Esophagus muscularis mucosa (tissue), 4 donors: ENCODE results near the gene CNFN. TPM values are rescaled to one million over a fixed set of nuclear protein-coding genes. Genes with fewer than 3 reads are reported as not detected.
A peak's percentile ranks its signal among the peaks of the same experiment; 100 is the strongest.

ENCODE experiments used
- DNase-seq: peaks from one replicate; pipeline ENCODE4 v3.0.0-alpha.2; 2017; ENCODE audit errors: extremely low spot score
- H3K27ac ChIP-seq, 4 donors: fragments of 200-600 bp; sonication (generic); replicated peaks in 1 of 4; 1 replicate in 3 of 4; 2 replicates in 1 of 4; pipeline ENCODE4 v1.5.1; 2016 to 2019; ENCODE audit warnings: mild to moderate bottlenecking in 1 of 4
- H3K27me3 ChIP-seq, 4 donors: fragments of 200-600 bp; sonication (generic); one replicate each; pipeline versions ENCODE4 v1.5.1 to v1.6.0; 2016 to 2019
- H3K36me3 ChIP-seq, 4 donors: fragments of 200-600 bp; sonication (generic); one replicate each; pipeline ENCODE4 v1.5.1; 2016 to 2019
- H3K4me1 ChIP-seq, 4 donors: fragments of 200-600 bp; sonication (generic); one replicate each; pipeline ENCODE4 v1.5.1; 2016 to 2019
- H3K4me3 ChIP-seq, 4 donors: fragments of 200-600 bp; sonication (generic); 1 replicate in 2 of 4; 2 replicates in 2 of 4; pipeline ENCODE4 v1.5.1; 2016 to 2019; ENCODE audit warnings: mild to moderate bottlenecking in 4 of 4, moderate library complexity in 1 of 4
- H3K9me3 ChIP-seq, 4 donors: fragments of 200-600 bp; sonication (generic); 1 replicate in 3 of 4; 2 replicates in 1 of 4; pipeline ENCODE4 v1.5.1; 2016 to 2019
- EP300 ChIP-seq: sonication (generic); formaldehyde crosslinking; IDR thresholded peaks from one replicate; pipeline ENCODE4 v1.6.1; 2017; ENCODE audit warnings: antibody characterized with exemption
- POLR2A ChIP-seq: fragments of 450-650 bp; IDR thresholded peaks from one replicate; pipeline ENCODE4 v1.6.1; 2017; ENCODE audit warnings: antibody characterized with exemption, moderate library complexity, mild to moderate bottlenecking, low read depth
- POLR2AphosphoS5 ChIP-seq, 2 donors: sonication (generic); formaldehyde crosslinking; IDR thresholded peaks; one replicate each; pipeline ENCODE4 v1.6.1; 2017; ENCODE audit warnings: antibody characterized with exemption in 2 of 2
- WGBS: methylation state at CpG from one replicate; pipeline ENCODE4 v1.1.5; 2018; 5-methylcytosine and 5-hydroxymethylcytosine counted together
- intact Hi-C: fragments of 100-400 bp; cut with DNase I; formaldehyde crosslinking; loops from one replicate; pipeline ENCODE4 v1.15.1; 2023
- total RNA-seq, 4 donors: library from RNA; depleted of rRNA; stranded (reverse); fragments of >200 nt; gene quantifications; one replicate each; pipeline versions ENCODE4 v1.1.0 to v1.2.1, GENCODE V29; 2016
- TF ChIP-seq, protein P1 (sequence below), 3 experiments: fragments of 200-600 bp in 2 of 3; fragments of 450-650 bp in 1 of 3; sonication (generic) in 2 of 3; IDR thresholded peaks; one replicate each; pipeline ENCODE4 v1.5.1; 2017 to 2019; ENCODE audit warnings: antibody characterized with exemption in 3 of 3, mild to moderate bottlenecking in 2 of 3, moderate library complexity in 1 of 3

CNFN gene
- total RNA-seq, 4 donors from 2014 or later, result 0.92 to 2.5 TPM; not detected in 2

DNA sequence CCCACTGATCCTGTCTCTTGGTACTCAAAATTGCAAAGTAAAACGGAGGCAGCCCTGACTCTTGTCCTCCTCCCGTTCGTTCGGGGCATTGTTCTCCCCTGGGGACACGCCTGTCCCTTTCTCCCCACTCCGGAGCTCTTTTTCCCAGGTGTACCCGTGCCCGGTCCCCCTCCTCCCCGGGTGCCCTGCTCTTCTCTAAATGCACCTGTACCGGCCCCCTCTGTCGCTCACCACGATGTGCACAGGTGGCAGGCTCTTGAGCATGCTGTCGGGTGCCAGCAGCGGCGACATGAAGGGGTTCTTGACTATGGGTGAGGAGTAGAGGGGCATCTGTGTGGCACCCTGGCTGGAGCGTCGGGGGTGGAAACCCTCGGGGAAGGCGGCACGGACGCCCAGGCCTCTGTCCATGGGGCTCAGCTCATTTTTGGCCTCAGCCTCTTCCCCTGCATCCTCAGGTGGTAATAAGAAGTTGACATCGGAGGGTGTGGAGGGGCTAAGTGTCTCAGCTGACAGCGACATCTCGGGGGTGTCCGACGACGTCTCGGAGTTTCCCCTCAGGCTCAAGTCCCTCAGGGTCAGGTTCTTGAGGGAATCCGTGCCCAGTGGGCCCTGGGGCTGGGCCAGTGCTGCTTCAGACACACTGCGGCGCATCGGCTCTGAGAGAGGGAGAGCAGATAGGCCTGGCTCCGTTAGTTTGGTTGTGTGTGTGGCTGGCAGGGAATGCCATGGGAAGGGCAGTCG lies 12.4 kb upstream of the CNFN start:
- Histone ChIP-seq H3K9me3 (no peaks in the 10 kb centered on the region), H3K36me3 (peaks cover 0 to 40% (median 9%) of the 10 kb centered on the region in 4 donors), H3K4me1 (peaks cover 18 to 31% (median 26%) of the 10 kb centered on the region in 4 donors), H3K27ac (peak overlapping the region in 3 of 4 donors; percentile 59 to 75 (median 72)), H3K4me3 (peak overlapping the region; percentile 69 to 73 (median 70)), H3K27me3 (no peaks in the 10 kb centered on the region)
- DNase-seq, result no peak
- WGBS, result 57% methylated on average over 23 of the region's 34 CpGs
- intact Hi-C loops, result no loop called here
- TF ChIP-seq POLR2A, result no peak
- TF ChIP-seq, protein P1, sequence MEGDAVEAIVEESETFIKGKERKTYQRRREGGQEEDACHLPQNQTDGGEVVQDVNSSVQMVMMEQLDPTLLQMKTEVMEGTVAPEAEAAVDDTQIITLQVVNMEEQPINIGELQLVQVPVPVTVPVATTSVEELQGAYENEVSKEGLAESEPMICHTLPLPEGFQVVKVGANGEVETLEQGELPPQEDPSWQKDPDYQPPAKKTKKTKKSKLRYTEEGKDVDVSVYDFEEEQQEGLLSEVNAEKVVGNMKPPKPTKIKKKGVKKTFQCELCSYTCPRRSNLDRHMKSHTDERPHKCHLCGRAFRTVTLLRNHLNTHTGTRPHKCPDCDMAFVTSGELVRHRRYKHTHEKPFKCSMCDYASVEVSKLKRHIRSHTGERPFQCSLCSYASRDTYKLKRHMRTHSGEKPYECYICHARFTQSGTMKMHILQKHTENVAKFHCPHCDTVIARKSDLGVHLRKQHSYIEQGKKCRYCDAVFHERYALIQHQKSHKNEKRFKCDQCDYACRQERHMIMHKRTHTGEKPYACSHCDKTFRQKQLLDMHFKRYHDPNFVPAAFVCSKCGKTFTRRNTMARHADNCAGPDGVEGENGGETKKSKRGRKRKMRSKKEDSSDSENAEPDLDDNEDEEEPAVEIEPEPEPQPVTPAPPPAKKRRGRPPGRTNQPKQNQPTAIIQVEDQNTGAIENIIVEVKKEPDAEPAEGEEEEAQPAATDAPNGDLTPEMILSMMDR (IDR thresholded peaks at IDR 0.05), result no peak
- no peak for TF ChIP-seq EP300
- TF ChIP-seq POLR2AphosphoS5 (IDR thresholded peaks at IDR 0.05), result no peak

DNA sequence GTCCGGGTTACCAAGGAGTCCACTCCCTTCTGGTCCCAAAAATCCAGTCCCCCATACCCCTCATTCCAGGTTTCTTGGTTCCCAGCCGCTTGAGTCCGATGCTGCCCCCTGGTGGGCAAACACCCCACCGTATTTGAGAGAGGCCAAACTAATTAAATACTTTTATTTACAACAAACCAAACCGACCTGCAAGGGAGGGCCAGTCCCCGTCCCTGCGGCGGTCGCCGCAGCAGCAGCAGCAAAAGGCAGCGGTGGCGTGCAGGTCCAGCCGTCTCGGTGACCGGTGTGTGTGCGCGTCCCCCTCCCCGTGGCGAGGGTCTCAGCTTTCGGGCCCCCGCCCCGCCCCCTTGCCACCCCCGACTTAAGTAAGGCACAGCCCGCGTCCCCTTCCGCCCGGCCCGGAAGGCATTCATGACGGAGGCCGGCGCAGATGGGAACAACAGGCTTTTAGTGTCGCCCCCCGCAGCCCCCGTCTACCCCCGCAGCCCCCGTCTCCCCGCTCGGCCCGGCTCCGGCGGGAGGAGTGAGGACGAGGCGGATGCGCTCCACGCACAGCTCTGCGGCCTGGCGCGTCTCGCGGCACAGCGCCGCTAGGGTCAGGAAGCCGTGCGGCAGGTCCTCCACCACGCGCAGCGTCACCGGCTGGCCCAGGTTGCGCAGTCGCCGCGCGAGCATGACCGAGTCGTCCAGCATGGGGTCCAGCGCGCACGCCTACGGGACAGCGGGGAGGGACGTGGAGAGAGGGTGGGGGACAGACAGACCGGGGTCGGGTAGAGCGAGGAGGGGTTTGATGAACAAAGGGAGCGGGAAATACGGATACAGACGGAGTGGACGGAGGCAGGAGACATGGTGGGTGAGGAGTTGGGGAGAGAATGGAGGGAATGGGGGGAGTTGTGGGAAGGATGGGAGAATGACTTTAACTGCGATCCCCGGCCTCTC lies 11.5 kb upstream of the CNFN start:
- peak; percentile 96 for DNase-seq
- H3K4me3 ChIP-seq, result peak overlapping the region; percentile 69 to 73 (median 70)
- TF ChIP-seq EP300 (no peak), POLR2A (no peak), POLR2AphosphoS5 (IDR thresholded peaks at IDR 0.05) (peak; percentile 57 to 71)
- TF ChIP-seq, protein P1 (IDR thresholded peaks at IDR 0.05), result peak; percentile 77 to 80 (median 77)
- peak overlapping the region; percentile 59 to 75 (median 69) for H3K27ac ChIP-seq
- intact Hi-C loops, result no loop called here
- H3K9me3 ChIP-seq, result no peaks in the 10 kb centered on the region
- H3K4me1 ChIP-seq, result peaks cover 21 to 37% (median 32%) of the 10 kb centered on the region in 4 donors
- WGBS, result under 1% methylated on average over 29 of the region's 80 CpGs
- peaks cover 0 to 30% (median 3%) of the 10 kb centered on the region in 4 donors for H3K36me3 ChIP-seq
- no peaks in the 10 kb centered on the region for H3K27me3 ChIP-seq

DNA sequence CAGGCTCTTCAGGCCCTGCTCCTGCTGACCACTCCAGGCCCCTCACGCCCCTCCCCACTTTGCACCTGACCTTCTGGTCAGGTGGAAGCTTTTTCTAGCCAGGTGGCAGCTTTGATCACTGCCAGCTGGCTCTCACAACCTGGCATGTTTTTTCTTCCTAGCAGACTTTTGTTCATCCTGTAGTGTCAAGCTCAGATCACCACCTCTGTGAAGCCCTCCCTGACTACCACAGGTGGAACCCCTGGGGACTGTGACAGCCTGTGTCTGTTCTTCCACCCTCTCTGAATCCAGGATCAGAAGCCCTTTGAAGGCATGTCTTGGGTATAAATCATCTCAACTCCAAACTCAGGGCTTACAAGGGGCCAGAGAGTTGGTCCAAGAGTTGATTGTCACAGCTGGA lies 10.3 kb upstream of the CNFN start:
- no peak for TF ChIP-seq POLR2A
- TF ChIP-seq EP300, result no peak
- TF ChIP-seq POLR2AphosphoS5 (IDR thresholded peaks at IDR 0.05), result no peak
- TF ChIP-seq, protein P1 (IDR thresholded peaks at IDR 0.05), result no peak
- Histone ChIP-seq H3K4me3 (no peak overlapping the region), H3K36me3 (peaks cover 0 to 20% (median 3%) of the 10 kb centered on the region in 4 donors), H3K27me3 (no peaks in the 10 kb centered on the region), H3K9me3 (no peaks in the 10 kb centered on the region), H3K27ac (no peak overlapping the region), H3K4me1 (peaks cover 21 to 42% (median 36%) of the 10 kb centered on the region in 4 donors)
- 92% methylated on average over 1 of the region's 1 CpG for WGBS
- intact Hi-C loops, result no loop called here
- no peak for DNase-seq

DNA sequence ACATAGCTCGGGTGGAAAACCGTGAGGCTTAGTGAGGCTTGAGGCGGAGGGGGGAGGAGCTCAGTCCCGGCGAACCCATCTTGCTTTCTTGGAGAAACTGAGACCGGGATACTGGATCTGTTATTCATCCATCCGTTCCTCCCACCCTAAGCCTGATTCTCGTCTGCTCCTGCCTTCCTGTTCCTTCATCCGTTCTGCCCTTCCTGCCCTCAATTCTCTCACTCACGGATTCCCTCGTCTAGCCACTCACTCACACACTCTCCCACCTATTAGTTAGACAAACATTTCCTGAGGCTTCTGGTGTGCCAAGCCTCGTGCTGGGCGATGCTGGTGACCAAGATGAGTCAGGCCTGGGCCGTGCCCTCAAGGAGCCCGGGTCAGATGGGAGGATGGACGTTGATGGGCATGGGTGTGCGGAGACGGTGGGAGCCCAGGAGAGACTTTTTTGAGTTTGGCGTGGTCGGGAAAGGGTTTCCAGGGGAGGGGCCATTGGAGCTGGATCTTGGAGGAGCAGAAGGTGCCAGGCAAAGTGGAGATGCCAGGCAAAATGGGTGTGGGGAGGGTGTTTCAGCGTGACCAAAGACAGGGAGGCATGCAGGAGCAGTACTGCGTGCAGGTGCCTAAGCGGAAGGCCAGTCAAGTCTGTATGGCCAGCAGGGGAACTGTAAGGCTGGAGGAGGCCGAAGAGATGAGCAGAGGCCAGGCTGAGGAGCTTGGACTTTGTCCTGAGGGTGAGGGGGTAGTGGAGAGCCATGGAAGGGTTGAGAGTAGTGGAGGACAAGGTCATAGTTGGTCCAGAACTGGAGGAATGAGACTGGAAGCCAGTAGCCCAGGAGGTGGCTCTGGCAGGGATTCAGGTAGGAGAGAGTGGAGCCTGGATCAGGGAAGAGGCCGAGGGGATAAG lies 7.4 kb upstream of the CNFN start:
- no peaks in the 10 kb centered on the region for H3K9me3 ChIP-seq
- intact Hi-C loops, result loop anchor here (5.0 kb wide), 1 partner anchor 70 kb away; the partner anchor contains the start of gene MEGF8
- no peaks in the 10 kb centered on the region for H3K27me3 ChIP-seq
- TF ChIP-seq, protein P1 (IDR thresholded peaks at IDR 0.05), result no peak
- TF ChIP-seq EP300 (no peak), POLR2AphosphoS5 (IDR thresholded peaks at IDR 0.05) (no peak)
- DNase-seq, result no peak
- H3K4me1 ChIP-seq, result peaks cover 21 to 37% (median 36%) of the 10 kb centered on the region in 4 donors
- WGBS, result 24% methylated on average over 24 of the region's 25 CpGs
- peak overlapping the region; percentile 82 to 85 (median 84) for H3K27ac ChIP-seq
- H3K36me3 ChIP-seq, result no peaks in the 10 kb centered on the region
- H3K4me3 ChIP-seq, result peak overlapping the region; percentile 55 to 62 (median 60)
